ENCODE data around the gene RTKN.

GRCh38 chr2:74458132-74458937 is 16.6 kb upstream of the RTKN start, which contains the start of gene WBP1:
- peak; percentile 75 to 89 (median 81) for TF ChIP-seq POLR2A (IDR thresholded peaks at IDR 0.05)
- peak in 1 of 7 experiments; percentile 14 for TF ChIP-seq CTCF (IDR thresholded peaks at IDR 0.05)
